ENCODE data around the gene TMEM179.

DNA sequence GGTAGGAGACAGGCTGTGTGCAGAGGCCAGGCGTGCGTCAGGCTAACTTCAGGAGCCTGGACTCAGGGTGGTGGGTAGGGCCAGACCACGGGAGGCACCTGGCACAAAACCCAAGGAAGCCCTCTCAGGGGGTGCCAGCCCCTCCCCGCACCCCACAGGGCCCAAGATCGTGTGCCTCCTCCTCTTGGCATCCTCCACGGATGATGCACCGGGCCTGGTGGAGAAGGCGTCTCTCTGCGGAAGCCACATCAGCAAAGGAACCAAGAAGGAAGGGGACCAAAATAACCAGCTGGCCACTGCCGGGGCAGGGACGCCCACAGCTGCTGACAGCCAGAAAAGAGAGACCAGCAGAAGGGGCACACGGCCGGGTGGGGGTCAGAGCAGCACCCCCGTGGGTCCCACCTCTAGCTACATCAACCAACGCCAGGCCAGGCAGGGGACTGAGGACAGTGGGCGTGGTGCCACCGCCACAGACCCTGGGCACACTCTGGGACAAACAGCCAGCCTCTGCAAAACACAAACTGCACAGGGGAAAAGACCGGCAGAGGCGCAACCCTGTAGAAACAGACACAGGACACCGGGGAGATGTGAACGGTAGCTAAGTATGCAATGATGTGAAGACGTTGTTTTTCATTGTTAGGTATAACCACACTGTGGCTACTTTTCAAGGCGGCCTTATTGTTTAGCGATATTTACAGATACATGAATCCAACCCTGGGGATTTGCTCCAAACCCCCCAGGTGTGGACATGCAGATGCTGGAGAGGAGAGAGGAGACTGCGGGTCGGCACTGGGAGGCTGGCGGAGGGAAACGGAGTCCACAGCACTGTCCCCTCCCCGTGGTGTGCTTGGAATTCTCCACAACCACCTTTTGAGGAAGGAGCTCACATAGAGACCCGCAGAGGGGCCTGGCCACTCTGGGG is 51.1 kb downstream of the TMEM179 start:
- TF ChIP-seq, protein P1, sequence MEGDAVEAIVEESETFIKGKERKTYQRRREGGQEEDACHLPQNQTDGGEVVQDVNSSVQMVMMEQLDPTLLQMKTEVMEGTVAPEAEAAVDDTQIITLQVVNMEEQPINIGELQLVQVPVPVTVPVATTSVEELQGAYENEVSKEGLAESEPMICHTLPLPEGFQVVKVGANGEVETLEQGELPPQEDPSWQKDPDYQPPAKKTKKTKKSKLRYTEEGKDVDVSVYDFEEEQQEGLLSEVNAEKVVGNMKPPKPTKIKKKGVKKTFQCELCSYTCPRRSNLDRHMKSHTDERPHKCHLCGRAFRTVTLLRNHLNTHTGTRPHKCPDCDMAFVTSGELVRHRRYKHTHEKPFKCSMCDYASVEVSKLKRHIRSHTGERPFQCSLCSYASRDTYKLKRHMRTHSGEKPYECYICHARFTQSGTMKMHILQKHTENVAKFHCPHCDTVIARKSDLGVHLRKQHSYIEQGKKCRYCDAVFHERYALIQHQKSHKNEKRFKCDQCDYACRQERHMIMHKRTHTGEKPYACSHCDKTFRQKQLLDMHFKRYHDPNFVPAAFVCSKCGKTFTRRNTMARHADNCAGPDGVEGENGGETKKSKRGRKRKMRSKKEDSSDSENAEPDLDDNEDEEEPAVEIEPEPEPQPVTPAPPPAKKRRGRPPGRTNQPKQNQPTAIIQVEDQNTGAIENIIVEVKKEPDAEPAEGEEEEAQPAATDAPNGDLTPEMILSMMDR (IDR thresholded peaks at IDR 0.05; ENCODE audit: extremely low read depth in 1 of 2, insufficient read depth in 1 of 2, low read depth in 1 of 2, low read length in 2 of 2) = no peak
- TF ChIP-seq POLR2A (IDR thresholded peaks at IDR 0.05; ENCODE audit: low read depth, low read length) (no peak), EZH2 (IDR thresholded peaks at IDR 0.05; ENCODE audit: borderline replicate concordance, low read depth, low read length, severe bottlenecking) (no peak)
- TF ChIP-seq, protein P2, sequence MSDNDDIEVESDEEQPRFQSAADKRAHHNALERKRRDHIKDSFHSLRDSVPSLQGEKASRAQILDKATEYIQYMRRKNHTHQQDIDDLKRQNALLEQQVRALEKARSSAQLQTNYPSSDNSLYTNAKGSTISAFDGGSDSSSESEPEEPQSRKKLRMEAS (IDR thresholded peaks at IDR 0.05; ENCODE audit: insufficient read depth, insufficient read length) = no peak

Data from endothelial cell of umbilical vein (primary cell).